Progenitor cell of endocrine pancreas (in vitro differentiated cells): ENCODE data around the gene CILP. TPM values are rescaled to one million over a fixed set of nuclear protein-coding genes. Genes with fewer than 3 reads are reported as not detected.

Experiments
- DNase-seq: peaks from one replicate; pipeline ENCODE4 v3.0.0; 2021; ENCODE audit warnings: low spot score; ENCODE audit not compliant: unreplicated experiment
- H3K27ac Mint-ChIP-seq: 2 replicates; pipeline ENCODE4 v1.8.0; 2021; ENCODE audit warnings: mild to moderate bottlenecking, moderate library complexity, mixed read lengths
- H3K27me3 Mint-ChIP-seq: 2 replicates; pipeline ENCODE4 v1.8.0; 2021; ENCODE audit warnings: mixed read lengths
- H3K36me3 Mint-ChIP-seq: 2 replicates; pipeline ENCODE4 v1.8.0; 2022; ENCODE audit warnings: mixed read lengths; ENCODE audit not compliant: insufficient read depth
- H3K4me1 Mint-ChIP-seq: 2 replicates; pipeline ENCODE4 v1.8.0; 2021; ENCODE audit warnings: low read depth, mixed read lengths
- H3K4me3 Mint-ChIP-seq: 2 replicates; pipeline ENCODE4 v1.8.0; 2021; ENCODE audit warnings: low read depth, mild to moderate bottlenecking, moderate library complexity, mixed read lengths
- H3K9me3 Mint-ChIP-seq: 2 replicates; pipeline ENCODE4 v1.8.0; 2021; ENCODE audit warnings: low read depth, mixed read lengths
- total RNA-seq: library from RNA; stranded (reverse); gene quantifications from 2 replicates; pipeline ENCODE4 v1.2.1, GENCODE V29; 2021
- TF ChIP-seq, protein P1 (sequence below): fragments of 200-600 bp; sonication (generic); IDR thresholded peaks from one replicate; pipeline ENCODE4 v1.5.0; 2021; ENCODE audit warnings: antibody characterized with exemption, mild to moderate bottlenecking; ENCODE audit not compliant: unreplicated experiment

Gene CILP
- total RNA-seq, 1 donor from 2014 or later = 0.29 TPM

GRCh38 chr15:65147902-65148301, 63.4 kb downstream of the CILP start:
- Mint-ChIP-seq H3K36me3 (peaks cover 11% of the 10 kb centered on the region), H3K27ac (no peak overlapping the region), H3K4me1 (no peaks in the 10 kb centered on the region), H3K27me3 (no peaks in the 10 kb centered on the region), H3K4me3 (no peak overlapping the region), H3K9me3 (no peaks in the 10 kb centered on the region)
- TF ChIP-seq, protein P1, sequence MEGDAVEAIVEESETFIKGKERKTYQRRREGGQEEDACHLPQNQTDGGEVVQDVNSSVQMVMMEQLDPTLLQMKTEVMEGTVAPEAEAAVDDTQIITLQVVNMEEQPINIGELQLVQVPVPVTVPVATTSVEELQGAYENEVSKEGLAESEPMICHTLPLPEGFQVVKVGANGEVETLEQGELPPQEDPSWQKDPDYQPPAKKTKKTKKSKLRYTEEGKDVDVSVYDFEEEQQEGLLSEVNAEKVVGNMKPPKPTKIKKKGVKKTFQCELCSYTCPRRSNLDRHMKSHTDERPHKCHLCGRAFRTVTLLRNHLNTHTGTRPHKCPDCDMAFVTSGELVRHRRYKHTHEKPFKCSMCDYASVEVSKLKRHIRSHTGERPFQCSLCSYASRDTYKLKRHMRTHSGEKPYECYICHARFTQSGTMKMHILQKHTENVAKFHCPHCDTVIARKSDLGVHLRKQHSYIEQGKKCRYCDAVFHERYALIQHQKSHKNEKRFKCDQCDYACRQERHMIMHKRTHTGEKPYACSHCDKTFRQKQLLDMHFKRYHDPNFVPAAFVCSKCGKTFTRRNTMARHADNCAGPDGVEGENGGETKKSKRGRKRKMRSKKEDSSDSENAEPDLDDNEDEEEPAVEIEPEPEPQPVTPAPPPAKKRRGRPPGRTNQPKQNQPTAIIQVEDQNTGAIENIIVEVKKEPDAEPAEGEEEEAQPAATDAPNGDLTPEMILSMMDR = no peak
- DNase-seq = no peak

DNA sequence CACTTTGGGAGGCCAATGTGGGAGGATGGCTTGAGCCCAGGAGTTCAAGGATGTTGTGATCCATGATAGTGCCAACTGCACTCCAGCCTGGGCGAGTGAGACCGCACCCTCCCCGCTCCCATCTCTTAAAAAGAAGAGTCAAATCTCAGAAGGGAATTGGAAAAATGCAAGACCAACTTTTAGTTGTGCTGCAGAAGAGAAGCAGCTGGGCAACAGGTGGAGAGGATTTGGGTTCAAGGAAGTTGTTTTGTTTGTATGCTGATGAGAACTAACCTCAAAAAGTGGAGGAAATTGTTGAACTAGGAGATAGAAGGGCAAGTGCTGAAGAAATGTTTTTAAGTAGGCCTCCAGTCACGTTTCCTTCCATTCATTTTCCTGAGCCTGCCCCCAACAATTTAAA, 64.8 kb downstream of the CILP start:
- TF ChIP-seq, protein P1 = no peak
- H3K4me3 Mint-ChIP-seq = no peak overlapping the region
- H3K27ac Mint-ChIP-seq = no peak overlapping the region
- H3K9me3 Mint-ChIP-seq = no peaks in the 10 kb centered on the region
- DNase-seq = no peak
- no peaks in the 10 kb centered on the region for H3K27me3 Mint-ChIP-seq
- peaks cover 8% of the 10 kb centered on the region for H3K36me3 Mint-ChIP-seq
- H3K4me1 Mint-ChIP-seq = no peaks in the 10 kb centered on the region

Other genes starting within 250 kb of the CILP start
- 101 and 103 TPM in 2 replicates for gene SPG21, start 221.6 kb downstream of the CILP start, total RNA-seq
- 14.0 and 19.4 TPM in 2 replicates for gene MTFMT, start 181.8 kb downstream of the CILP start, total RNA-seq
- gene SLC51B, start 166.1 kb downstream of the CILP start, total RNA-seq = not detected in 2 replicates
- 0.38 and 0.40 TPM in 2 replicates for gene RASL12, start 143.5 kb downstream of the CILP start, total RNA-seq
- gene KBTBD13, start 134.7 kb downstream of the CILP start, total RNA-seq = not detected in 2 replicates
- gene UBAP1L, start 96.3 kb downstream of the CILP start, total RNA-seq = 5.8 and 6.2 TPM in 2 replicates
- 32.6 and 34.4 TPM in 2 replicates for gene PDCD7, start 77.7 kb downstream of the CILP start, total RNA-seq
- 52.1 and 56.2 TPM in 2 replicates for gene CLPX, start 26.1 kb downstream of the CILP start, total RNA-seq
- gene PARP16, start 75.4 kb upstream of the CILP start, total RNA-seq = 10.5 and 12.6 TPM in 2 replicates
- not detected in 2 replicates for gene RNU5A-1, start 84.6 kb upstream of the CILP start, total RNA-seq
- gene RNU5B-1, start 93.2 kb upstream of the CILP start, total RNA-seq = 41.3 and 48.7 TPM in 2 replicates
- gene IGDCC3, start 166.5 kb upstream of the CILP start, total RNA-seq = 125 and 138 TPM in 2 replicates
- gene IGDCC4, start 211.5 kb upstream of the CILP start, total RNA-seq = 11.5 and 12.8 TPM in 2 replicates